IMR-90 (cell line): Measurements from ENCODE around the gene RGR. TPM values are rescaled to one million over a fixed set of nuclear protein-coding genes. Genes with fewer than 3 reads are reported as not detected.

Experiments used
- ATAC-seq: fragments of 200-7000 bp; cut with Tn5 transposase; 2 replicates; pipeline ENCODE4 v1.9.1; 2020; ENCODE audit warnings: low read depth, mild to moderate bottlenecking, moderate library complexity
- BruUV-seq: library from RNA; stranded (reverse); fragments of 400-500 nt; replicated peaks from 2 replicates; lab custom pipeline; 2021; lab: Mats Ljungman, UMichigan
- CTCF ChIA-PET: fragments of 300-600 bp; formaldehyde crosslinking; extraction: SDS; loops from one replicate; lab custom pipeline; 2021; ENCODE audit warnings: antibody characterized with exemption; lab: Yijun Ruan, JAX
- POLR2A ChIA-PET: fragments of 300-600 bp; sonication (Branson Sonifier 250); formaldehyde crosslinking; loops from one replicate; lab custom pipeline; 2022; ENCODE audit warnings: antibody characterized with exemption; ENCODE audit not compliant: unreplicated experiment; lab: Charles Lee
- DNase-seq: peaks from one replicate; pipeline ENCODE4 v3.0.0; 2013
- H2AFZ ChIP-seq: replicated peaks from 2 replicates; pipeline ENCODE3; 2013; ENCODE audit warnings: low read length, mild to moderate bottlenecking; ENCODE audit not compliant: poor library complexity
- H2AK5ac ChIP-seq: 2 replicates; pipeline ENCODE4 v1.6.1; 2013; ENCODE audit warnings: low read depth, low read length, inconsistent platforms
- H2AK9ac ChIP-seq: replicated peaks from 2 replicates; pipeline ENCODE3; 2013; ENCODE audit warnings: mild to moderate bottlenecking, low read depth, low read length, moderate library complexity; ENCODE audit not compliant: poor library complexity
- H2BK120ac ChIP-seq: 2 replicates; pipeline ENCODE4 v1.6.1; 2013; ENCODE audit warnings: low read depth, low read length, inconsistent platforms
- H2BK15ac ChIP-seq: 3 replicates; pipeline ENCODE4 v1.6.1; 2013; ENCODE audit warnings: low read depth, low read length, inconsistent platforms
- H2BK20ac ChIP-seq: 2 replicates; pipeline ENCODE4 v1.6.1; 2013; ENCODE audit warnings: low read depth, mild to moderate bottlenecking, inconsistent platforms, low read length, moderate library complexity
- H2BK5ac ChIP-seq: 2 replicates; pipeline ENCODE4 v1.6.1; 2013; ENCODE audit warnings: mild to moderate bottlenecking, low read depth, low read length, inconsistent platforms; ENCODE audit not compliant: poor library complexity, severe bottlenecking
- H3K14ac ChIP-seq: replicated peaks from 2 replicates; pipeline ENCODE4 v1.6.1; 2013; ENCODE audit warnings: low read depth, low read length, inconsistent platforms
- H3K18ac ChIP-seq: 2 replicates; pipeline ENCODE4 v1.6.1; 2013; ENCODE audit warnings: low read depth, low read length, control low read depth
- H3K23ac ChIP-seq: 2 replicates; pipeline ENCODE4 v1.6.1; 2013; ENCODE audit warnings: low read depth, low read length, inconsistent platforms
- H3K27ac ChIP-seq: 2 replicates; pipeline ENCODE4 v1.5.1; 2013; ENCODE audit warnings: mild to moderate bottlenecking, control low read depth, low read length; ENCODE audit not compliant: insufficient read depth
- H3K27me3 ChIP-seq: 2 replicates; pipeline ENCODE4 v1.6.1; 2013; ENCODE audit warnings: low read length; ENCODE audit not compliant: control insufficient read depth, insufficient read depth
- H3K36me3 ChIP-seq: 2 replicates; pipeline ENCODE4 v1.6.1; 2013; ENCODE audit warnings: low read length, mixed read lengths; ENCODE audit not compliant: control insufficient read depth, insufficient read depth
- H3K4ac ChIP-seq: 2 replicates; pipeline ENCODE4 v1.6.1; 2013; ENCODE audit warnings: low read depth, low read length, inconsistent platforms
- H3K4me1 ChIP-seq: 2 replicates; pipeline ENCODE4 v1.6.1; 2013; ENCODE audit warnings: low read length, mixed read lengths; ENCODE audit not compliant: control insufficient read depth, insufficient read depth
- H3K4me2 ChIP-seq: 2 replicates; pipeline ENCODE4 v1.6.1; 2013; ENCODE audit warnings: low read depth, mild to moderate bottlenecking, control low read depth, low read length, moderate library complexity
- H3K4me3 ChIP-seq: 2 replicates; pipeline ENCODE4 v1.5.1; 2013; ENCODE audit warnings: low read depth, mild to moderate bottlenecking, control low read depth, low read length, moderate library complexity; ENCODE audit not compliant: insufficient read depth
- H3K56ac ChIP-seq: 2 replicates; pipeline ENCODE4 v1.6.1; 2013; ENCODE audit warnings: low read length, inconsistent platforms; ENCODE audit not compliant: insufficient read depth; ENCODE audit errors: extremely low read depth
- H3K79me1 ChIP-seq, 2 experiments: 2 replicates each; pipeline ENCODE4 v1.6.1; 2013; ENCODE audit warnings: low read length in 2 of 2, inconsistent platforms in 1 of 2, low read depth in 1 of 2
- H3K9ac ChIP-seq: 2 replicates; pipeline ENCODE4 v1.6.1; 2013; ENCODE audit warnings: low read depth, low read length, control low read depth
- H3K9me1 ChIP-seq: 2 replicates; pipeline ENCODE4 v1.6.1; 2013; ENCODE audit warnings: low read length, inconsistent platforms; ENCODE audit not compliant: insufficient read depth
- H3K9me3 ChIP-seq: 2 replicates; pipeline ENCODE4 v1.6.1; 2013; ENCODE audit warnings: low read length; ENCODE audit not compliant: control insufficient read depth, insufficient read depth
- H4K20me1 ChIP-seq: 2 replicates; pipeline ENCODE4 v1.6.1; 2013; ENCODE audit warnings: low read length, inconsistent platforms; ENCODE audit not compliant: insufficient read depth
- H4K5ac ChIP-seq: 2 replicates; pipeline ENCODE4 v1.6.1; 2013; ENCODE audit warnings: mild to moderate bottlenecking, low read depth, low read length, control low read depth
- H4K8ac ChIP-seq, 2 experiments: 2 replicates each; pipeline ENCODE4 v1.6.1; 2013; ENCODE audit warnings: low read depth in 2 of 2, low read length in 2 of 2, control low read depth in 1 of 2, inconsistent platforms in 1 of 2
- H4K91ac ChIP-seq: 2 replicates; pipeline ENCODE4 v1.6.1; 2013; ENCODE audit warnings: low read depth, low read length, inconsistent platforms; ENCODE audit not compliant: insufficient read depth
- BHLHE40 ChIP-seq: fragments of 150-350 bp; IDR thresholded peaks from 2 replicates; pipeline ENCODE4 v1.6.1; 2016; ENCODE audit warnings: mild to moderate bottlenecking, low read depth, low read length
- CEBPB ChIP-seq: IDR thresholded peaks from 2 replicates; pipeline ENCODE4 v1.6.1; 2012; ENCODE audit warnings: low read depth, low read length, improper control_type of control experiment
- CHD1 ChIP-seq: IDR thresholded peaks from 2 replicates; pipeline ENCODE4 v1.6.1; 2012; ENCODE audit warnings: low read depth, low read length, improper control_type of control experiment
- FOS ChIP-seq: fragments of 150-350 bp; IDR thresholded peaks from 2 replicates; pipeline ENCODE4 v1.6.1; 2016; ENCODE audit warnings: low read depth, low read length
- MAFK ChIP-seq: IDR thresholded peaks from 2 replicates; pipeline ENCODE4 v1.6.1; 2012; ENCODE audit warnings: low read depth, low read length, improper control_type of control experiment
- MAZ ChIP-seq: IDR thresholded peaks from 2 replicates; pipeline ENCODE4 v1.6.1; 2012; ENCODE audit warnings: low read depth, mild to moderate bottlenecking, low read length, improper control_type of control experiment, moderate library complexity, borderline replicate concordance
- MXI1 ChIP-seq: IDR thresholded peaks from 2 replicates; pipeline ENCODE4 v1.6.1; 2012; ENCODE audit warnings: low read depth, mild to moderate bottlenecking, low read length, moderate library complexity, borderline replicate concordance
- POLR2A ChIP-seq: IDR thresholded peaks from 2 replicates; pipeline ENCODE4 v1.6.1; 2012; ENCODE audit warnings: mild to moderate bottlenecking, low read depth, low read length
- RAD21 ChIP-seq: IDR thresholded peaks from 2 replicates; pipeline ENCODE4 v1.6.1; 2012; ENCODE audit warnings: low read length, improper control_type of control experiment
- RCOR1 ChIP-seq: IDR thresholded peaks from 2 replicates; pipeline ENCODE4 v1.6.1; 2012; ENCODE audit warnings: mild to moderate bottlenecking, low read length, improper control_type of control experiment; ENCODE audit not compliant: insufficient replicate concordance
- RFX5 ChIP-seq: IDR thresholded peaks from 2 replicates; pipeline ENCODE4 v1.8.0; 2012; ENCODE audit warnings: low read depth, mild to moderate bottlenecking, low read length, moderate library complexity
- SMC3 ChIP-seq: fragments of 150-350 bp; IDR thresholded peaks from 2 replicates; pipeline ENCODE4 v1.6.1; 2016; ENCODE audit warnings: low read depth, mild to moderate bottlenecking, antibody characterized with exemption, low read length, moderate library complexity
- WGBS, 2 experiments: methylation state at CpG; one replicate each; pipeline versions ENCODE4 v1.1.5 to v1.1.7; 2013; ENCODE audit warnings: missing lambda C conversion rate in 2 of 2; ENCODE audit not compliant: insufficient read length in 1 of 2; ENCODE audit errors: extremely low coverage in 2 of 2; 5-methylcytosine and 5-hydroxymethylcytosine counted together
- dilution Hi-C: fragments of 300-500 bp; cut with HindIII; formaldehyde crosslinking; loops from one replicate; pipeline ENCODE4 v1.14.3; 2018; ENCODE audit warnings: low sequenced_read_pairs; ENCODE audit not compliant: unreplicated experiment
- in situ Hi-C: fragments of 300-500 bp; cut with MboI; formaldehyde crosslinking; loops from 3 replicates; pipeline ENCODE4 v1.14.3; 2019; ENCODE audit warnings: low sequenced_read_pairs, inconsistent platforms, mixed read lengths
- intact Hi-C: fragments of 100-400 bp; cut with micrococcal nuclease; formaldehyde crosslinking; loops from 2 replicates; pipeline ENCODE4 v1.10.0; 2022
- polyA plus RNA-seq, 3 experiments: library from polyadenylated mRNA; depleted of rRNA; stranded (reverse); fragments of >200 nt; gene quantifications; 2 replicates each; pipeline ENCODE4 v1.2.3, GENCODE V29; 2012; ENCODE audit warnings: low replicate concordance in 1 of 3
- total RNA-seq: library from RNA; depleted of rRNA; stranded (reverse); fragments of >200 nt; gene quantifications from 2 replicates; pipeline ENCODE4 v1.2.3, GENCODE V29; 2012
- TF ChIP-seq, protein P1 (sequence below): fragments of 150-350 bp; IDR thresholded peaks from 2 replicates; pipeline ENCODE4 v1.6.1; 2016; ENCODE audit warnings: low read depth, mild to moderate bottlenecking, low read length, moderate library complexity, borderline replicate concordance
- TF ChIP-seq, protein P2 (sequence below): conservative IDR thresholded peaks from 2 replicates; pipeline ENCODE4 v1.5.1; 2012; ENCODE audit warnings: mild to moderate bottlenecking, low read depth, low read length, improper control_type of control experiment

The RGR gene
- total and polyA plus RNA-seq, 2 of the 4 experiments (the other 2 are of a cell fraction), result not detected

DNA sequence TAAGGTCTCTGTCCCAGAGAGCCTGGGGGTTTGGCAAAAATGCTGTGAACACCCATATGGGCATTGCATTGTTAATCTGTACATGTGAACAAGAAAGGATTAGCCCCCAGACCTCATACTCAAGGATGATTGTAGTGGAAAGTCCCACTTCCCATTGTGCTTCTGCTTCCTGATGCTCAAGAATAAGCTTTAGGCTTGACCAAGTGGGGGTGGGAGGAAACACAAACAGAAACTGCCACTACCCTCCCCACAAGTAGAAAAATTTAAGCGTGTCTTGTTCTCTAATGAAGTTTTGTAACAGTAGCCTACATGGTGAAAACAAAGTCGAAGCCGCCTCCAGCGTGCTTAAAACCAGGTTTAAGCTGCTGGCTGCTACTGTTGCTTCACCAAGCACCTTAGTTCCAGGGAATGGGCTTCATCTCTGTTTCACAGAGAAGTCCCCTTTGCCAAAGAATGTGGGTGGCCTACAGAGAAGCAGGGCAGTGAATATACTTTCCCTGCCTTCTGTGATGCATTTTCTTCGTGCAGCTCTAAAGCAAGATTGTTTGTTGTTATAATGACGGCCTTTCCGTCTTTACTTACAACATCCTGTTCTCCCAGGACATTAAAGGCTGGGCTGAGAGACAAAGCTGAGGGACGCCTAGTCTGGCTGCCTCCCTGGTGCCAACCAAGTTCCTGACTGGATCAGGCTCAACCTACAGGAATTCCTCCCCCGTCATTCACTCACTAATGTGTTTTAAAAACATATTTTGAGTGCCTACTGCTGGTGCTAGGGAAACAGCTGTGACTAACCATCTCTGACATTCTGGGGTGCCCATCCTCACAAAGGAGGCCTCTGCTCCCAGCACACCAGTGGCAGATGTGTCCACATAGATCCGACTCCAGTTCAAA, 51.5 kb downstream of the RGR start:
- peak overlapping the region; percentile 47 for H4K5ac ChIP-seq
- POLR2A ChIA-PET, result no interaction called here
- H3K27ac ChIP-seq, result peak overlapping the region; percentile 62
- H3K4ac ChIP-seq, result peak overlapping the region; percentile 86
- peak; percentile 98 for DNase-seq
- H3K36me3 ChIP-seq, result no peaks in the 10 kb centered on the region
- H3K4me2 ChIP-seq, result peak overlapping the region; percentile 51
- peak overlapping the region; percentile 60 for H3K14ac ChIP-seq
- peak overlapping the region; percentile 77 for H2BK5ac ChIP-seq
- peak overlapping the region; percentile 51 for H2AK5ac ChIP-seq
- H2AFZ ChIP-seq, result peak overlapping the region; percentile 88
- intact Hi-C loops (loop anchor here (1.0 to 5.0 kb wide), 2 partner anchors 12 to 66 kb away; no protein-coding TSS in a partner anchor), dilution Hi-C loops (no loop called here), in situ Hi-C loops (no loop called here)
- H2BK120ac ChIP-seq, result peak overlapping the region; percentile 91
- 0 out of 4 replicates have a peak, but pooled peaks cover 0 to 4% of the 10 kb centered on the region in 2 experiments for H3K79me1 ChIP-seq
- no TSS peak for BruUV-seq
- H3K23ac ChIP-seq, result peak overlapping the region; percentile 86
- peak overlapping the region; percentile 42; the same call in 1 of the 2 replicates for H3K56ac ChIP-seq
- peaks cover 19% of the 10 kb centered on the region for H3K9me1 ChIP-seq
- no peaks in the 10 kb centered on the region for H3K9me3 ChIP-seq
- H2AK9ac ChIP-seq, result peak overlapping the region; percentile 6
- H4K8ac ChIP-seq, result peak overlapping the region; percentile 24 to 86
- H4K20me1 ChIP-seq, result no peaks in the 10 kb centered on the region
- WGBS, 2 experiments, result no CpG with 5 or more reads among the region's 10 CpGs
- peak; percentile 94 for ATAC-seq
- H3K27me3 ChIP-seq, result no peaks in the 10 kb centered on the region
- 0 out of 2 replicates have a peak overlapping the region, but pooled peaks have one; percentile 8 for H3K9ac ChIP-seq
- H2BK20ac ChIP-seq, result peak overlapping the region; percentile 96
- CTCF ChIA-PET, result interaction anchor here (1.0 kb wide), 2 partner anchors 10 to 12 kb away, joined by 4 read pairs; no protein-coding TSS in a partner anchor
- peak overlapping the region; percentile 28 for H3K18ac ChIP-seq
- H3K4me1 ChIP-seq, result peaks cover 13% of the 10 kb centered on the region
- no peak overlapping the region for H3K4me3 ChIP-seq
- peak overlapping the region; percentile 85 for H4K91ac ChIP-seq
- H2BK15ac ChIP-seq, result peak overlapping the region; percentile 51; the same call in 2 of the 3 replicates
- TF ChIP-seq, protein P1, sequence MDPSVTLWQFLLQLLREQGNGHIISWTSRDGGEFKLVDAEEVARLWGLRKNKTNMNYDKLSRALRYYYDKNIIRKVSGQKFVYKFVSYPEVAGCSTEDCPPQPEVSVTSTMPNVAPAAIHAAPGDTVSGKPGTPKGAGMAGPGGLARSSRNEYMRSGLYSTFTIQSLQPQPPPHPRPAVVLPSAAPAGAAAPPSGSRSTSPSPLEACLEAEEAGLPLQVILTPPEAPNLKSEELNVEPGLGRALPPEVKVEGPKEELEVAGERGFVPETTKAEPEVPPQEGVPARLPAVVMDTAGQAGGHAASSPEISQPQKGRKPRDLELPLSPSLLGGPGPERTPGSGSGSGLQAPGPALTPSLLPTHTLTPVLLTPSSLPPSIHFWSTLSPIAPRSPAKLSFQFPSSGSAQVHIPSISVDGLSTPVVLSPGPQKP, result no peak
- TF ChIP-seq MAFK (no peak), RFX5 (no peak), POLR2A (peak; percentile 73), BHLHE40 (peak; percentile 26; the same call in 1 of the 2 replicates), MAZ (peak; percentile 19; the same call in 1 of the 2 replicates), RCOR1 (peak; percentile 82), SMC3 (no peak; the same call in 1 of the 2 replicates), MXI1 (no peak), CEBPB (peak; percentile 86), RAD21 (peak; percentile 15), CHD1 (0 out of 2 replicates have a peak, but pooled peaks have one; percentile 26), FOS (peak; percentile 68)
- TF ChIP-seq, protein P2, sequence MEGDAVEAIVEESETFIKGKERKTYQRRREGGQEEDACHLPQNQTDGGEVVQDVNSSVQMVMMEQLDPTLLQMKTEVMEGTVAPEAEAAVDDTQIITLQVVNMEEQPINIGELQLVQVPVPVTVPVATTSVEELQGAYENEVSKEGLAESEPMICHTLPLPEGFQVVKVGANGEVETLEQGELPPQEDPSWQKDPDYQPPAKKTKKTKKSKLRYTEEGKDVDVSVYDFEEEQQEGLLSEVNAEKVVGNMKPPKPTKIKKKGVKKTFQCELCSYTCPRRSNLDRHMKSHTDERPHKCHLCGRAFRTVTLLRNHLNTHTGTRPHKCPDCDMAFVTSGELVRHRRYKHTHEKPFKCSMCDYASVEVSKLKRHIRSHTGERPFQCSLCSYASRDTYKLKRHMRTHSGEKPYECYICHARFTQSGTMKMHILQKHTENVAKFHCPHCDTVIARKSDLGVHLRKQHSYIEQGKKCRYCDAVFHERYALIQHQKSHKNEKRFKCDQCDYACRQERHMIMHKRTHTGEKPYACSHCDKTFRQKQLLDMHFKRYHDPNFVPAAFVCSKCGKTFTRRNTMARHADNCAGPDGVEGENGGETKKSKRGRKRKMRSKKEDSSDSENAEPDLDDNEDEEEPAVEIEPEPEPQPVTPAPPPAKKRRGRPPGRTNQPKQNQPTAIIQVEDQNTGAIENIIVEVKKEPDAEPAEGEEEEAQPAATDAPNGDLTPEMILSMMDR, result no peak
